Measurements from ENCODE around the gene PTGER3.

GRCh38 chr1:70934194-70934961 is 113.2 kb downstream of the PTGER3 start:
- no peak for TF ChIP-seq CTCF (IDR thresholded peaks at IDR 0.05)
- TF ChIP-seq POLR2A (IDR thresholded peaks at IDR 0.05), result no peak
